Fibroblast of skin of abdomen (primary cell): ENCODE measurements around the gene C2orf66. TPM values are rescaled to one million over a fixed set of nuclear protein-coding genes. Genes with fewer than 3 reads are reported as not detected.

Experiments used
- DNase-seq: peaks from one replicate; pipeline ENCODE4 v3.0.0-alpha.2; 2013
- polyA plus RNA-seq, 2 experiments: library from polyadenylated mRNA; unstranded; fragments of 120-200 nt; gene quantifications; one replicate each; pipeline ENCODE4 v1.2.1, GENCODE V29; 2013; ENCODE audit not compliant: insufficient read length in 2 of 2

The C2orf66 gene
- polyA plus RNA-seq (2013, experiment 1 of 2; ENCODE audit: insufficient read length): not detected
- polyA plus RNA-seq (2013, experiment 2 of 2; ENCODE audit: insufficient read length): 0.11 TPM

GRCh38 chr2:196809260-196809659 lies at the start of gene C2orf66:
Gene C2orf66, minus strand, starts transcription at chr2:196809355. Its CDS starts 19 bp downstream, at chr2:196809336.
- no peak for DNase-seq

GRCh38 chr2:196854629-196855028 lies 45.5 kb upstream of the C2orf66 start:
- DNase-seq: no peak

GRCh38 chr2:196853301-196854087 lies 44.3 kb upstream of the C2orf66 start:
- no peak for DNase-seq

- no peak for DNase-seq
These were observed 41.9 kb upstream of the C2orf66 start for GRCh38 chr2:196851088-196851487.

GRCh38 chr2:196849895-196850294 lies 40.7 kb upstream of the C2orf66 start:
- peak; percentile 18 for DNase-seq

- DNase-seq: no peak
These were observed 37.1 kb upstream of the C2orf66 start for GRCh38 chr2:196846295-196846694.

- no peak for DNase-seq
These were observed 36.2 kb upstream of the C2orf66 start for GRCh38 chr2:196845371-196845770.

- DNase-seq: no peak
These were observed 31.0 kb upstream of the C2orf66 start for GRCh38 chr2:196840171-196840570.

GRCh38 chr2:196839574-196839973 lies 30.4 kb upstream of the C2orf66 start:
- no peak for DNase-seq

- peak; percentile 4 for DNase-seq
These were observed 27.3 kb upstream of the C2orf66 start for GRCh38 chr2:196836440-196836839.

- DNase-seq: no peak
These were observed 21.5 kb upstream of the C2orf66 start for GRCh38 chr2:196830701-196831100.

- DNase-seq: no peak
These were observed 18.2 kb upstream of the C2orf66 start for GRCh38 chr2:196827356-196827755.

- DNase-seq: peak; percentile 82
These were observed 14.8 kb upstream of the C2orf66 start for GRCh38 chr2:196823750-196824522.

- peak; percentile 15 for DNase-seq
These were observed 12.0 kb upstream of the C2orf66 start for GRCh38 chr2:196821195-196821594.

GRCh38 chr2:196808083-196808665 lies 981 bp downstream of the C2orf66 start:
- DNase-seq: no peak

- DNase-seq: peak; percentile 17
These were observed 4.8 kb downstream of the C2orf66 start for GRCh38 chr2:196804381-196804780.

GRCh38 chr2:196802401-196802800 lies 6.8 kb downstream of the C2orf66 start:
- DNase-seq: no peak

- DNase-seq: peak; percentile 55
These were observed 7.4 kb downstream of the C2orf66 start for GRCh38 chr2:196801674-196802261.

GRCh38 chr2:196798980-196799379 lies 10.2 kb downstream of the C2orf66 start:
- DNase-seq: no peak

- DNase-seq: no peak
These were observed 16.3 kb downstream of the C2orf66 start for GRCh38 chr2:196792865-196793264.

- DNase-seq: peak; percentile 51
These were observed 25.6 kb downstream of the C2orf66 start for GRCh38 chr2:196783431-196784094.

GRCh38 chr2:196767101-196767500 lies 42.1 kb downstream of the C2orf66 start:
- no peak for DNase-seq
